ENCODE data around the gene LY6G6D.

Gene LY6G6D

GRCh38 chr6:31721351-31722020 lies 6.3 kb downstream of the LY6G6D start, which contains the start of gene LY6G6C:
TSS of gene LY6G6C (minus strand) at chr6:31721746. CDS start at chr6:31721679, 67 bp downstream.
- DNase-seq: no peak

DNA sequence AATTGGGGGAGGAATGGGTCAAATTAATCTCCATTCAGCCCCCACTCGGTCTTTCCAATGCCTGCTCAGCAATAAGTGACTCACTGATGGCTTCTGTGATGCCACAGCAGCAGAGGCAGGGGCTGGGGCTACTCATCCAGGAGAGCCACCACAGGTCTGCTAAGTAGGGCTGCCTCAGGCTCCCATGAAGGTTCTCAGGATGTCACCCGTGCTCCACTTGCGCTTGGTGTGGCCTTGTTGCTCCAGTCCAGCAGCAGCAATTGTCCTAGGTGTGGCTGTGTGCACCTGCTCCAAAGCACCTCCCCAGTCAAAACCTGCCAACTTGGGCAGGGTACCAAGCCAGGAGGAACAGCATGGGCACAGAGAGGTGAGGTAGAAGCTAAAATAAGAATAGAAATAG lies 7.0 kb downstream of the LY6G6D start:
- no peak for DNase-seq

DNA sequence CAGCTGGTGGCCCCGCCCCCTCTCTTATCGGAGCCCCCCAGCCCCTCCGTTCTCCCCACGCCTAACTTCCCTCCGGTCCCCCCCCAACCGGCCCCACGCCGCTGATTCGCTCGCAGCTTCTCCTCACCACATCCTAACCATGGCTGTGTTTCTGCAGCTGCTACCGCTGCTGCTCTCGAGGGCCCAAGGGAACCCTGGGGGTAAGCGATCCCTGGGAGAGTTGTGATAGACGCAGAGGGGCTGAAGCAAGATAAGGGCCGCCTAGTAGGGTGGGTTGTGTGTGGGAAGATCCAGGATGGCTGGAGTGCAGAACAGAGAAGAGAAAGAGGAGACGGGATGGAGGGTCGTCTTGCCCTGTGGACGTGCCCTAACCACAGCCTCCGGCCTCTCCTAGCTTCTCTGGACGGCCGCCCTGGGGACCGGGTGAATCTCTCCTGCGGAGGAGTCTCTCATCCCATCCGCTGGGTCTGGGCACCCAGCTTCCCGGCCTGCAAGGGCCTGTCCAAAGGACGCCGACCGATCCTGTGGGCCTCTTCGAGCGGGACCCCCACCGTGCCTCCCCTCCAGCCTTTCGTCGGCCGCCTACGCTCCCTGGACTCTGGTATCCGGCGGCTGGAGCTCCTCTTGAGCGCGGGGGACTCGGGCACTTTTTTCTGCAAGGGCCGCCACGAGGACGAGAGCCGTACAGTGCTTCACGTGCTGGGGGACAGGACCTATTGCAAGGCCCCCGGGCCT lies 8.3 kb downstream of the LY6G6D start, which contains the start of gene MPIG6B:
TSS of gene MPIG6B (plus strand) at position 129 of the 735 bp plus-strand sequence. CDS start at position 140, 11 bp downstream.
- no peak for DNase-seq

DNA sequence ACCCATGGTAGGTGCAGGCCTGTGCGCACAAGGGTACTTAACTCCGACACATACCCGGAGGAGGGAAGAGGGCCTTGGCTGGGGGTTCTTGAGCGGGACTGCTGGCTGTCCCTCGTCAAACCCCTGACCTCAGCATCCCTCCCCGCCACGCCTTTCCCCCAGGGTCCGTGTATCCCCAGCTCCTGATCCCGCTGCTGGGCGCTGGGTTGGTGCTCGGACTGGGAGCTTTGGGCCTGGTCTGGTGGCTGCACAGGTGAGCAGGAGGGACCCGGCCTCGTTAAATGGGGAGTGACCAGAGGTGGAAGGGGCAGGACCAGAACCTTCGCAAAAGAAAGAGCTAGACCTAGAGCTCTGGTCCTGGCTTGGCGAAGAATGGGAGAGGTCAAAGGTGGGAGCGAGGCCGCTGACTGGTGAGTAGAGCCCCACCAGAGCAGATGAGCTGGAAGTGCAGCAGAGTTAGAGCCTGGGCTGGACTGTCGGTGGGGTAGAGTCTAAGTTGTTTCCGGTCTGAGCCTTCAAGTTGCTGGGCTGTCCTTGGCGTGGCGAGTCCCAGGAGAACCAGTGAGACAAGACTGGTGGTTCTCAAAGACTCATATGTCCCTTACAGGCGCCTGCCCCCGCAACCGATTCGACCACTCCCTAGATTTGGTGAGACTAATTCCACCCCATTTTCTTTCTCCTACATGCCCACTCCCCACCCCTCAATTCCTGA lies 9.0 kb downstream of the LY6G6D start:
- DNase-seq: no peak

DNA sequence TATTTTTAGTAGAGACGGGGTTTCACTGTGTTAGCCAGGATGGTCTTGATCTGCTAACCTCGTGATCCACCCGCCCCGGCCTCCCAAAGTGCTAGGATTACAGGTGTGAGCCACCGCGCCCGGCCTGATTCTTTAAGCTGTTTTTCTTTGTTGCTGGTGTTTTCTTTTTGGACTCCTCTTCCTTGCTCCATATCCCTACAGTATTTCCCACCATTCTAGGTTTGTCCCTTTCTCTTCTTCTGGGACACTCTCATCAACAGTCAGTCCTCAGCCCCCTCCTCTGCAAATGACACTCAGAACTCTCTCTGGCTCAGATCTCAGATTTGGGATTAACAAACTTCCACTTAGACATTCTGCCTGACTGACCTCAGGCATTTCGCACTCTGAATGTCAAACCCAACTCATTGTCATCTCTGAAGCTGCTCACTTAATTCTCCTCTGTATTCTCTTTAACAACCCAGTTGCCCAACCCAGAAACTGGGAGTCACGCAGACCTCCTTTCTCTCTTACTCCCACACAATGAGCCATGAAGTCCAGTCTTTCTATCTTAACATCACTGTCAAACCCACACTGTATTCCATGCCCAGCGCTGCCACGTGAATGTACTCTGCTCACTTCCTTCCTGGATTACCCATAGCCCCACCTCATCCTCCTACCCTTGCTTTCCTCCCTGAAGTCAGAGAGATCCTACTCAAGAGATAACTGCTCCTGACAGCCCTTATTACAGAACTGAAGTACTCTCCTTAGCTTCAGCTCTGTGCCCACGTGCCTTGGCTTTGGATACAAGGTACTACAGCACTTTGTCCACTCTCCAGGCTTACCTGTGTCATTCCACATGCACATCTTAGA lies 10.6 kb downstream of the LY6G6D start:
- no peak for DNase-seq

DNA sequence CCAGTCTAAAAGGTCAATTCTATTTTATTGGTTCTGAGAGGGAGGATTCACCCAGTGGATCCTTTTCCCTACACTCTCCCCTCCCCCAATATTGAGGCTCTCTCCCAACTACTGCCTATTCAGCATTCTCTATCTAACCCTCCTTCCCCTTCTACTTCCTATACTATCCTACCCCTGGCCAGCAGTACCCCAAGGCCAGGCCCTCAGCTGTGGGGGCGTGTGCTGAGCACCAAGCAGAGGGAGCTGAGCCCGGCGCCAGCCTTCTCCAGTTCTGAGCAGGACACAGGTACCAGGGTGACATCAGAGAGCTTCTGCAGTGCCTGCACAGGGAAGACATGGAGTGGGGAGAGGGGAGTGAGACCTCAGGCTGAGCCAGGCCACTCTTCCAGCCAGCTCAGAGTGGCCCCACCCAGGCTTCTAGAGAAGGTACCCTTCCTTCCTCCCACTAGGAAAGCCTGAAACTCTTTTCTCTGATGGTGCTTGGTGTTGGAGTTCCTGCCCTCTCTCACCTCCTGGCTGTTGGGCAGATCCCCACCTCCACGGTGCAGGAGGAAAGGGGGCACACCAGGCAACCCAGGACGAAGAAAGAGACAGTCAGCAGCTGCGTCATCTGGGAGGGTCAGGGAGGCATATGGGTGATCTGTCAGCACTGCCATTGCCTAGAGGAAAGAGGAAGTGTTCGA lies 12.0 kb downstream of the LY6G6D start:
- DNase-seq: no peak

DNA sequence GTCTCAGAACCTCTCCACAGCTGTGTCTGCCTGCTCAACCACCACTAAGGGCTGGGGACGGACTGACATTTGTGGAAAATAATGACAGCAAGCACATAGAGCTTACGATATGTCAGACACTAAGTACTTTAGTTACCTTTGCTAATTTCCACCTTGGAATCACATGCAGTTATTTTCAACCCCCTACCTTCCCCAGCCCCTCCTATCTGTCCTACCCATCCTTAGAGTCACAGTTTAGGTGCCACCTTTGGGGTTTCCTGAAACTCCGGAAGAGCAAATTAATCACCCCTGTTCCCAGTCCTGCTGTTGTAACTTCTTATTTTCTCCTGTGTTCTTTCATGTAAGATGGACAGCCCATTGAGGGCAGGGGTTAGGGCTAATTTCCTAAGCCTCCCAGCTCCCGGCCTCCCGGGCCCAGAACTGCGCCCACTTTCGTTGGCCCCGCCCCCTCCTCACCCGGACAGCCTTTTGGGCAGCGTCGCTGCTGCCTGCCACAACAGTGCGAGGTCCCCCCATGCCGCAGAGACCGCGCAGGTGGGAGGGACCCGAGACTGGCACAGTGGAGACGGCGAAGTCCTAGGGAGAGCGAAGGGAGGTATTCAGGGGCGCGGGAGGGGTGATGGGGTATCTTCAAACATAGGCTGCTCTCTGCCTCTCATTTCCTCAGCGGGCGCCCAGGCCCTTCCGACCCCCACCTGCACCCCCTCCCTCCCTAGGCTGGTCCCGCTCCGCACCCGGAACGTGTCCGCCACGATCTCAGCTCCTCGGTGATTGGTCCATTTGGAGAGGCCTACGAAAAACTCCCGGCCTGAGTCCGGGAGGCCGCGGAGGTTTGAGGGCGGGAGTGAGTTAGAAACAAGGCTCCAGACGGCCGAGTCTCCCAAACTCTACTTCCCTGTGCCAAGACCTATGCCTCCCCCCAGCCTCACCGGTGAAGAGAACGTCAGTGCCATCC lies 12.8 kb downstream of the LY6G6D start:
- DNase-seq: peak; percentile 86

GRCh38 chr6:31728767-31729514 lies 13.8 kb downstream of the LY6G6D start, which contains the start of gene DDAH2:
TSS of gene DDAH2 (minus strand) at chr6:31729299. CDS start at chr6:31729161, 138 bp downstream.
- no peak for DNase-seq

- no peak for DNase-seq
Measured at GRCh38 chr6:31729515-31729978, 14.4 kb downstream of the LY6G6D start.

DNA sequence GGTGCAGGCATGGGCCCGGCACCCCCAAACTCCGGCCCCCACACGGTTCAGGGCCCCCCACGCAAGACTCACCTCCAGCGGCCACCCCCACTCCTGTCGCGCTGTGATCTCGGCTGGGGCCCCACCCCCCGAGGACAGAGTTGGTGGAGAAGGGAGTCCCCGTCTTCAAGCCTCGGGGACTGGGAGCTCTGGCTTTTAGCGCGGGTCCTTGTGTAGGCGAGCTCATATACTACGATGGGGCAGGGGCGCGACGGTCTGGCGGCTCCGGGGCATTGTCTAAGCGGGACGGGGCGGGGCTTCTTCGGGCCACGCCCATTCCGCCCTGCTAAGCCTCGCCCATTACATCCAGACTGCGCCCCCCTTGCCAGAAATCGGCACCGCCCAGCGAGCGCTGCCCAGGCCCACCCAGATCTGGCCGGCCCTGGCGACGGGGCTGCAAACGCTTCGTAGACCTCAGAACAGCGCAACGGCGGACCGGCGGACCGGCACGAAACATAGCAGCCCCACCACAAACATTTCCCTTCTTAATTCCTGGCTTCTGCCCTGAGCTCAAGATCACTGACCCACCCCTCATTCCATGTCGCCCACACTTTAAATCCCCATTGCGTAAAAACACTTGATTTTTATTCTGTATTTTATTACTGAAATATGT lies 15.0 kb downstream of the LY6G6D start:
- no peak for DNase-seq

DNA sequence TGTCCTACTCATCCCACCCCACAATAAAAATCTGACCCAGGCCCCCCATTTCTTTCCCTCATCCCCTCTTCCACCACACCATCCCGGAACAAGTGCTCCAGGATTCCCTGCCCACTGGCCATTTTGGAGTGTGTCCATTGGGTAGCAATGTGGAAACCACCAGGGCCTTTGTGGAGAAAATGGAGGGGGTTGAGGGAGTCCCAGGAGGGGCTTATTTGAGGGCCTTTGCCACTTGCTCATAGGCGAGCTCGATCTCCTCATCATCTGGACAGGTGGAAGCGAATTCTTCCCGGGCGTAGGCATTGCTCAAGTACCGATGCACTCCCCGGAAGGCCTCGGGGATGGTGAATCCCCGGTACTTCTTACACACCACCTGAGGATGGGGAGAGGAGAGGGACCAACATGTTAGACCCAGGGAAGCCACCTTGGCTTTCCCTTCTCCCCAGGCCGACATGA lies 15.5 kb downstream of the LY6G6D start:
- DNase-seq: no peak

DNA sequence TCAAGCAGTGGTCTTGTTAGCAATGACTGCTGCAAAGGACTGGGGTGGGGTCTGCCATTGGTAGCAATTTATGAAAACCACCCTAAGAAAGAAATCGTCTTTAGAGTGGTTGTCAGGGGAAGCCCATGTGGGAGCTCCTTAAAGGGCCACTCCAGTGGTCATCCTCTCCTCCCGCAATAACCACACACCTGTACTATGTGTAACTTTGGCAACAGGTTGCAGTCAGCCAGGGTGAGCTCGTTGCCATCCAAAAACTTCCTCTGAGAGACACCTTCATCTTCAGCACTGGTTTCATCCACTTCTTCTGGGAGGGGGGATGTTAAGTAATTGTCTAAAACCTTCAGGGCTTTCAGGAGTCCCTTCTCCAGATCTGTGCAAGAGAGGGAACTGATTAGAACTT lies 16.9 kb downstream of the LY6G6D start:
- DNase-seq: no peak

- DNase-seq: no peak
Measured at GRCh38 chr6:31733734-31734133, 18.6 kb downstream of the LY6G6D start.

- DNase-seq: no peak
Measured at GRCh38 chr6:31734247-31734820, 19.2 kb downstream of the LY6G6D start.

- DNase-seq: peak; percentile 57
Measured at GRCh38 chr6:31734821-31735406, 19.8 kb downstream of the LY6G6D start.

DNA sequence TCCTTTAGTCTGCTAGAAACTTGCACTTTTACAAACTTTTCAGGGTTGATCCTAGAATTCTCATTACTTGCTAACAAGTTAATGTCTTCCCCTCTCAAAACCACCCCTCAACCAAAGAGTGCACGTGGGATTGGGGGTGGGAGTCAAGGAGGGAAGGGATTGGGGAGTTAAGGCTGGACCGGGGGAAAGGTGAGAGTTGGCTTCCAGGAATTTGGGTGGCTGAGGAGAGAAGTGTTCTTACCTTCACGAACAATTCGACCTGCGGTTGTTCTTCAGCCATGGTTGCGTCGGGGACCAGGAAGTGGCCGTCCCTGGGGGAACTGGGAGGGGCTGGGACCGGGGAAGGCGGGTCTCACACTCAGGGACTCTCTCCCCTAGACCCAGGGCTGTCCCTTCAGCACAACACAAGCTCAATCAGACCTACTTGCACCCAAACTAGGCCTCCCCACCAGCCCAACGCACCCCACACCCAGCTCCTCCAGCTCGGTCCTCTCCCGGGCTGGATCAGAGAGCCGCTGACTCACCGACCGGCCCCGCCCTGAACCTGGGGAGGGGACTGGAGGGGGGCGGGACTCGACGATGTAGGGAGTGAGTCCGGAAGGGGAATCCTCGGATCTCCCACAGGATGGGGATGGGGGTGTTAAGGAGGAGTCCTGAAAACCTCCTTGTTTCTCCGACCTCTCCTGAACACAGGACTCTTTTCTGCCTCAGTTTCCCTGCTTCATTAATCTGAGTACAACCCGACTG lies 21.0 kb downstream of the LY6G6D start, which contains the start of gene CLIC1:
TSS of gene CLIC1 (minus strand) at position 510 of the 747 bp plus-strand sequence. CDS start at position 280, 230 bp downstream.
- peak; percentile 65 for DNase-seq

DNA sequence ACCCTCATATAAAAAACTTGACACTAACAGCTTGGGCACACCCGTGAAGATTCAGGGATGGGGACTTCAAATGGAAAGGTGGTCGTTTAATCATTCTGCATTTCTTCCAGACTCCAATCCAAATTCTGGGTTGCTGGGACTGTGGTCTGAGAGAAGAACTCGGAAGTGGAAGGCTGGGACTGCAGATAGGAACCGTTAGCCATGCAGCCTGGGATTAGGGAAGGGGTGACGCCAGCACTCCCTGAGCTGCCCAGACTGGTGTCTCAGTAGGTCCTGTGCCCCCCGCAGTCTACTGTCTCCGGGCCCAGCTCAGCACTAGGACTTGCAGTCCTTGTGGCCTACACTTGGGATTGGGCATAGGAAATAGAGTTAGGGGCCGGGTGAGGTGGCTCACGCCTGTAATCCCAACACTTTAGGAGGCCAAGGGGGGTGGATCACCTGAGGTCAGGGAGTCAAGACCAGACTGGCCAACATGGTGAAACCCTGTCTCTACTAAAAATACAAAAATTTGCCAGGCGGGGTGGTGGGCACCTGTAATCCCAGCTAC lies 21.7 kb downstream of the LY6G6D start:
- DNase-seq: no peak

Data from KG1 (cell line).